Upper lobe of left lung (tissue), 6 donors: ENCODE data around the gene PRR33. TPM values are rescaled to one million over a fixed set of nuclear protein-coding genes. Genes with fewer than 3 reads are reported as not detected.
"Not testable (repeated sequence)": the region's sequence is repeated elsewhere in the genome, so short reads cannot be mapped to it uniquely, and the experiment has no call there.

ENCODE experiments used
- ATAC-seq, 2 donors: fragments of 200-7000 bp; cut with Tn5 transposase; one replicate each; pipeline ENCODE4 v1.9.1; 2022; ENCODE audit warnings: mild to moderate bottlenecking in 2 of 2, moderate library complexity in 2 of 2; ENCODE audit not compliant: low FRiP score in 2 of 2
- DNase-seq, 2 donors: peaks; one replicate each; pipeline ENCODE4 v3.0.0-alpha.2; 2019 to 2020
- H3K27ac ChIP-seq, 4 donors: fragments of 200-600 bp; sonication (generic); one replicate each; pipeline ENCODE4 v1.5.1; 2016 to 2019
- H3K27me3 ChIP-seq, 4 donors: fragments of 200-600 bp; sonication (generic); one replicate each; pipeline ENCODE4 v1.5.1; 2017 to 2019
- H3K36me3 ChIP-seq, 4 donors: fragments of 200-600 bp; sonication (generic); one replicate each; pipeline ENCODE4 v1.5.1; 2016 to 2019
- H3K4me1 ChIP-seq, 4 donors: fragments of 200-600 bp; sonication (generic); one replicate each; pipeline ENCODE4 v1.5.1; 2018 to 2019
- H3K4me3 ChIP-seq, 4 donors: fragments of 200-600 bp; sonication (generic); one replicate each; pipeline ENCODE4 v1.5.1; 2017 to 2019; ENCODE audit warnings: mild to moderate bottlenecking in 2 of 4, moderate library complexity in 1 of 4
- H3K9me3 ChIP-seq, 4 donors: fragments of 200-600 bp; sonication (generic); one replicate each; pipeline ENCODE4 v1.5.1; 2018 to 2019
- EP300 ChIP-seq, 4 donors: sonication (generic); formaldehyde crosslinking; IDR thresholded peaks; one replicate each; pipeline ENCODE4 v1.5.1; 2017; ENCODE audit warnings: antibody characterized with exemption in 4 of 4, control low read depth in 2 of 4
- POLR2A ChIP-seq, 4 donors: fragments of 450-650 bp; IDR thresholded peaks; one replicate each; pipeline ENCODE4 v1.5.1; 2016 to 2017; ENCODE audit warnings: antibody characterized with exemption in 4 of 4, mild to moderate bottlenecking in 2 of 4
- POLR2AphosphoS5 ChIP-seq, 2 donors: sonication (generic); formaldehyde crosslinking; IDR thresholded peaks; one replicate each; pipeline ENCODE4 v1.5.1; 2017; ENCODE audit warnings: antibody characterized with exemption in 2 of 2
- WGBS, 2 donors: methylation state at CpG; one replicate each; pipeline ENCODE4 v1.1.5; 2017 to 2018; 5-methylcytosine and 5-hydroxymethylcytosine counted together
- total RNA-seq, 6 donors: library from RNA; depleted of rRNA in 4 of 6; stranded (reverse); fragments of >200 nt in 4 of 6; gene quantifications; one replicate each; pipeline versions ENCODE4 v1.1.0 to v1.2.1, GENCODE V29; 2016 to 2021
- TF ChIP-seq, protein P1 (sequence below), 6 experiments: fragments of 450-650 bp in 4 of 6; fragments of 200-600 bp in 2 of 6; sonication (generic) in 2 of 6; IDR thresholded peaks; one replicate each; pipeline ENCODE4 v1.5.1; 2016 to 2019; ENCODE audit warnings: antibody characterized with exemption in 6 of 6
- donor health status: DM: no; HTN: no; CAD: no; lungs with moderate emphysema.
- donor health status: DM: no; HTN: yes; CAD: no; lungs with severe emphysema.

The PRR33 gene
- total RNA-seq, 6 donors from 2014 or later, result not detected

DNA sequence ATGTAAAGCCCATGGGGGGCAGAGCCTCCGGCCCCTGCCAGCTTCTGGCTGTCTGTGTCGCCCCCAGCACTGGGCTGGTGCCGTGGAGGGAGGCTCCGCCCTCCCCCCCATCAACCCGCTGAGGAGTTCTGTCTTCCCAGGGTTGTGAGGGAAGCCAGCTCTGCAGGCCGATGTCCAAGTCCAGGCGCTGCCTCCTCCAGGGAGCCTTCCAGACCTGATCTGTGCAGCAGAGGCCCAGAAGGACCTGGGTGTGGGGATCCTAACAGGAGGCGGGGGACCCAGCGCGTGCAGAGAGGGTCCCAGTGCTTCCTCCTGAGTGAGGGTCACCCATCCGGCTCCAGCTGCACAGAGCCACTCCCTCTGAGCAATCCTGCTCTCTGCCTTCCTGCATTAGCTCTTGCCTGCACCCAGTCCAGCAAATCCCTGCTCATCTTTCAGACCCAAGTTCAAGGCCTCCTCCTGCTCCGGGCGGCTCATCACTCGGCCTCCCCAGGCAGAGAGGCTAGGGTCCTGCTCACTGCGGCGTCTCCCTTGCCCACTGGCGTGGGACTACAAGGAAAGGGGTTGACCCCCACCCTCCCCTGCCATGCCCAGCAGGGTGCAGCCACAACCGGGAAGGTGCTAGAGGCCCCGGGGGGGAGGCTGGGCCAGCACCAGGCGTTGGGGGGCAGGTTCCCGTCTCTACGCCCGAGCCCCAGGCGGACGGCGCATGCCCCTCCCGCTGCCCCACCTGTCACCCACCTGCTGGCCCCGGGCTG lies 16.4 kb downstream of the PRR33 start:
- Histone ChIP-seq H3K4me1 (peaks cover 0 to 18% (median 10%) of the 10 kb centered on the region in 4 donors), H3K36me3 (no peaks in the 10 kb centered on the region), H3K27ac (no peak overlapping the region), H3K27me3 (no peaks in the 10 kb centered on the region), H3K9me3 (no peaks in the 10 kb centered on the region), H3K4me3 (no peak overlapping the region)
- ATAC-seq (no peak), DNase-seq (peak in 1 of 2 donors; percentile 64)
- 82 to 95% methylated on average over 7 to 20 of the region's 28 CpGs for WGBS, 2 donors
- TF ChIP-seq POLR2A (IDR thresholded peaks at IDR 0.05) (no peak), POLR2AphosphoS5 (IDR thresholded peaks at IDR 0.05) (no peak), EP300 (IDR thresholded peaks at IDR 0.05) (no peak)
- TF ChIP-seq, protein P1, sequence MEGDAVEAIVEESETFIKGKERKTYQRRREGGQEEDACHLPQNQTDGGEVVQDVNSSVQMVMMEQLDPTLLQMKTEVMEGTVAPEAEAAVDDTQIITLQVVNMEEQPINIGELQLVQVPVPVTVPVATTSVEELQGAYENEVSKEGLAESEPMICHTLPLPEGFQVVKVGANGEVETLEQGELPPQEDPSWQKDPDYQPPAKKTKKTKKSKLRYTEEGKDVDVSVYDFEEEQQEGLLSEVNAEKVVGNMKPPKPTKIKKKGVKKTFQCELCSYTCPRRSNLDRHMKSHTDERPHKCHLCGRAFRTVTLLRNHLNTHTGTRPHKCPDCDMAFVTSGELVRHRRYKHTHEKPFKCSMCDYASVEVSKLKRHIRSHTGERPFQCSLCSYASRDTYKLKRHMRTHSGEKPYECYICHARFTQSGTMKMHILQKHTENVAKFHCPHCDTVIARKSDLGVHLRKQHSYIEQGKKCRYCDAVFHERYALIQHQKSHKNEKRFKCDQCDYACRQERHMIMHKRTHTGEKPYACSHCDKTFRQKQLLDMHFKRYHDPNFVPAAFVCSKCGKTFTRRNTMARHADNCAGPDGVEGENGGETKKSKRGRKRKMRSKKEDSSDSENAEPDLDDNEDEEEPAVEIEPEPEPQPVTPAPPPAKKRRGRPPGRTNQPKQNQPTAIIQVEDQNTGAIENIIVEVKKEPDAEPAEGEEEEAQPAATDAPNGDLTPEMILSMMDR (IDR thresholded peaks at IDR 0.05), result no peak

DNA sequence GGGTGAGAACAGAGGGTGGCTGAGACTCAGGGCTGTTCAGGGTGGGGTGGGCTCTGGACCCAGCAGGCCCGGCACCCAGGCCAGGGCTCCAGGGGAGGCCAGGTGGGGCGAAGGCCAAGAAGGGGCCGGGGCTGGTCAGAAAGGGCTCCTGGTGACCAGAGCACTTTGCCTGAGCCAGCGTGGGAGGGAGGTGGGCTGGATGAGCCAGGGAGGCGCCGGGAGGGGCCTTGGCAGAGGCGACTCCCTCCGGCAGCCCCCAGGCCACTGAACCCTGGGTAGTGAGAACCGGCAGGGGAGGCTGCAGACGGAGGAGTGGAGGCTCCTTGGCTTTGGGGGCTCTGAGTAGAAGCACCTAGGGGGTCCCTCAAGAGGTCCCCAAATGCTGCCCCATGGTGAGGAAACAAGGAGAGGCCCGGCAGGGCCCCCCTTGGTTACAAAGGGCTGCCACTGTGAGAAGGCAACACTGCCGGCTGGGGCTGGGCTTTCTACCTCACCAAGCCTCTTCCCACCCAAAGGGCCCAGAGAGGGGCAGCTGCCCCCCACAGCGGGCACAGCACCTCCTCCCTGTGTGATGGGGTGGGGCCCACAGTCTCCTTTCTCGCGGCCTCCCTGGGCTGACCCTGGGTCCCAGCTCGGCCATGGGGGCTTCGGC lies 17.1 kb downstream of the PRR33 start:
- WGBS, 2 donors, result 85 to 90% methylated on average over 9 to 16 of the region's 17 CpGs
- H3K4me3 ChIP-seq, ATAC-seq, H3K27me3 ChIP-seq, H3K36me3 ChIP-seq, H3K9me3 ChIP-seq, H3K27ac ChIP-seq: not testable (repeated sequence)
- DNase-seq, result peak in 1 of 2 donors; percentile 69
- peaks cover 0 to 18% (median 10%) of the 10 kb centered on the region in 4 donors for H3K4me1 ChIP-seq

DNA sequence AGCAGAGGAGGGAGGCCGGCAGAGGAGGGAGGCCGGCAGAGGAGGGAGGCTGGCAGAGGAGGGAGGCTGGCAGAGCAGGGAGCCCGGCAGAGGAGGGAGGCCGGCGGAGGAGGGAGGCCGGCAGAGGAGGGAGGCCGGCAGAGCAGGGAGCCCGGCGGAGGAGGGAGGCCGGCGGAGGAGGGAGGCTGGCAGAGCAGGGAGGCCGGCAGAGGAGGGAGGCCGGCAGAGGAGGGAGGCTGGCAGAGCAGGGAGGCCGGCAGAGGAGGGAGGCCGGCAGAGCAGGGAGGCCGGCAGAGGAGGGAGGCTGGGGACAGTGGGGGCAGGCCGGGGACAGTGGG lies 17.9 kb downstream of the PRR33 start:
- not testable (repeated sequence) for H3K27me3 ChIP-seq, H3K4me3 ChIP-seq, ATAC-seq, DNase-seq, H3K36me3 ChIP-seq, H3K9me3 ChIP-seq, H3K27ac ChIP-seq
- 87% methylated on average over 12 to 15 of the region's 17 CpGs for WGBS, 2 donors
- H3K4me1 ChIP-seq, result peaks cover 0 to 18% (median 10%) of the 10 kb centered on the region in 4 donors

DNA sequence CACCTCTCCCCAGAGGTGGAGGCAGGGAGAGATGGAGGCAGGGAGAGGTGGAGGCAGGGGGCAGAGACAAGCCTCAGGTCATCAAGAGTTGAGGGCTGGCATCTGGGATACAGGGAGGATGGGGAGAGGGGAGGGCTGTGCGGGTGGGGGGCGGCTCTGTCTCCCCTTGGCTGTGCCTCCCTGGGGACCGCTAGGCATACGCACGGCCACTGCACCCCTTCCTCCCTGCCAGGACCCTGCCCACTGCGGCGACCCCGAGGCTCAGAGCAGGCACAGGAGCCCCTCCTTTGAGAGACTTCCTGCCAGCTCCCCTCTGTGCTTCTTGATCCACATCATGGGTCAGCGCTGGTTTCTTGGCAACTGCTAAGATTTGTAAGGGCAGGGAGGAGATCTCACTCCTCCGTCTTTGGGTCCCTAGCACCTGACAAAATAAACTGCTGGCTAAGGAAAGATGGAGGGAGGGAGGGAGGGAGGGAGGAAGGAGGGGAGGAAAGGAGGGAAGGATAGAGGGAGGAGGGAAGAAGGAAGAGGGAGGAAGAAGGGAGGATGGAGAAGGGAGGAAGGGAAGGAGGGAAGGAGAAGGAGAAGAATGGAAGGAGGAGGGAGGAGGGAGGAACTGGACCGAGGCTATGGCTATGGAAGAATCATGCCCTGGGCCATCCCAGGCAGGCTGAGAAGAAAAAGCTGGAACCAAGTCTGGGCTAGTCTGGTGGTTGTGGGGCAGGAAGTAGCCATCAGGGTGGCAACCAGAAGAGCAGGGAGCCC lies 18.5 kb downstream of the PRR33 start:
- H3K27me3 ChIP-seq, result no peaks in the 10 kb centered on the region
- H3K4me3 ChIP-seq, result no peak overlapping the region
- no peak overlapping the region for H3K27ac ChIP-seq
- WGBS, 2 donors, result 36 to 48% methylated on average over 8 to 11 of the region's 11 CpGs
- DNase-seq (peak in 1 of 2 donors; percentile 54), ATAC-seq (peak in 1 of 2 donors; percentile 32)
- TF ChIP-seq, protein P1 (IDR thresholded peaks at IDR 0.05), result no peak
- TF ChIP-seq POLR2AphosphoS5 (IDR thresholded peaks at IDR 0.05) (no peak), EP300 (IDR thresholded peaks at IDR 0.05) (no peak), POLR2A (IDR thresholded peaks at IDR 0.05) (no peak)
- H3K36me3 ChIP-seq, result no peaks in the 10 kb centered on the region
- H3K9me3 ChIP-seq, result no peaks in the 10 kb centered on the region
- H3K4me1 ChIP-seq, result peaks cover 0 to 18% (median 10%) of the 10 kb centered on the region in 4 donors

DNA sequence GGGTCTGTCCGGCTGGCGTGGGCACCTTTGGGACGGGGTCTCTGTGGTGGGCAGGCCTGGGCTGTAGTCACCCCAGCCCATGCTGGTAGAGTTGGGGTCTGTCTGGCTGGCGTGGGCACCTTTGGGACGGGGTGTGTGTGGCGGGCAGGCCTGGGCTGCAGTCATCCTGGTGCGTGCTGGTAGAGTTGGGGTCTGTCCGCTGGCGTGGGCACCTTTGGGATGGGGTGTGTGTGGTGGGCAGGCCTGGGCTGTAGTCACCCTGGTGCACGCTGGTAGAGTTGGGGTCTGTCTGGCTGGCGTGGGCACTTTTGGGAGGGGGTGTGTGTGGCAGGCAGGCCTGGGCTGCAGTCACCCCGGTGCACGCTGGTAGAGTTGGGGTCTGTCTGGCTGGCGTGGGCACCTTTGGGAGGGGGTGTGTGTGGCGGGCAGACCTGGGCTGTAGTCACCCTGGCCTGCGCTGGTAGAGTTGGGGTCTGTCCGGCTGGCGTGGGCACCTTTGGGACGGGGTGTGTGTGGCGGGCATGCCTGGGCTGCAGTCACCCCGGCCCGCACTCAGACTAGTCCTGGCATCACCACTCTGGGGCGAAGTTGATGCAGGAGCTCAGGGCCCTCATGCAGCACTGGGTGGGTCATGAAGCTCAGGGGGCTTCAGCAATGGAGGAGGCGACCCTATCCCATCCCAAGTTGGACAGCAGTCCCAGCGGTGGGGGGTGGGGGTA lies 19.3 kb downstream of the PRR33 start:
- DNase-seq (peak in 1 of 2 donors; percentile 51), ATAC-seq (no peak)
- H3K36me3 ChIP-seq, result no peaks in the 10 kb centered on the region
- H3K27ac ChIP-seq, result no peak overlapping the region
- H3K27me3 ChIP-seq, result no peaks in the 10 kb centered on the region
- no peak for TF ChIP-seq POLR2A (IDR thresholded peaks at IDR 0.05)
- TF ChIP-seq POLR2AphosphoS5 (IDR thresholded peaks at IDR 0.05), result no peak
- TF ChIP-seq, protein P1 (IDR thresholded peaks at IDR 0.05), result no peak
- no peak for TF ChIP-seq EP300 (IDR thresholded peaks at IDR 0.05)
- WGBS, 2 donors, result 89 to 90% methylated on average over 2 to 25 of the region's 25 CpGs
- H3K4me3 ChIP-seq, result no peak overlapping the region
- H3K4me1 ChIP-seq, result peaks cover 0 to 16% (median 8%) of the 10 kb centered on the region in 4 donors
- H3K9me3 ChIP-seq, result no peaks in the 10 kb centered on the region
